NT2/D1 (cell line): ENCODE data around the gene BEAN1.

Experiments used
- YY1 ChIP-seq: IDR thresholded peaks from 2 replicates; pipeline ENCODE4 v1.6.1; 2011; ENCODE audit not compliant: insufficient read length, insufficient read depth
- ZNF274 ChIP-seq: IDR thresholded peaks from 2 replicates; pipeline ENCODE4 v1.6.1; 2011; ENCODE audit warnings: mild to moderate bottlenecking, low read depth, low read length

GRCh38 chr16:66477028-66477515, 50.0 kb downstream of the BEAN1 start:
- TF ChIP-seq YY1 (no peak), ZNF274 (no peak)
